ENCODE results near the gene CELF2. TPM values are rescaled to one million over a fixed set of nuclear protein-coding genes. Genes with fewer than 3 reads are reported as not detected.

Gene CELF2
- total RNA-seq, 1 experiment from 2014 or later = 28.7 TPM

GRCh38 chr10:11322698-11323097 lies 305.0 kb downstream of the CELF2 start:
- Histone ChIP-seq H4K5ac (ENCODE audit: insufficient read length, low read depth, low read length) (no peak overlapping the region), H2BK5ac (ENCODE audit: insufficient read length, low read length) (no peak overlapping the region), H2BK20ac (ENCODE audit: low read depth, low read length, poor library complexity, severe bottlenecking) (no peak overlapping the region), H2BK12ac (ENCODE audit: insufficient read length, low read depth, low read length) (no peak overlapping the region), H3K18ac (ENCODE audit: insufficient read length, low read depth, low read length) (no peak overlapping the region), H3K79me1 (ENCODE audit: insufficient read depth, low read depth, low read length, poor library complexity, severe bottlenecking) (no peaks in the 10 kb centered on the region), H3K79me2 (ENCODE audit: insufficient read depth, low read length) (no peaks in the 10 kb centered on the region), H2AK5ac (ENCODE audit: insufficient read length, low read length) (no peak overlapping the region), H3K56ac (ENCODE audit: insufficient read length, low read depth, low read length) (no peak overlapping the region), H3K4ac (ENCODE audit: low read depth, low read length) (no peak overlapping the region), H2BK15ac (ENCODE audit: low read depth, low read length) (no peak overlapping the region), H3K23me2 (ENCODE audit: insufficient read length, low read depth, low read length, poor library complexity, severe bottlenecking) (no peaks in the 10 kb centered on the region), H2AFZ (ENCODE audit: low read length) (no peak overlapping the region), H3K14ac (ENCODE audit: insufficient read depth, low read length) (no peak overlapping the region), H3K9ac (ENCODE audit: extremely low read depth, insufficient read length, low read length) (no peak overlapping the region), H4K8ac (replicated peaks; ENCODE audit: insufficient read length, low read depth, low read length) (no peak overlapping the region), H2BK120ac (ENCODE audit: low read depth, low read length, poor library complexity, severe bottlenecking) (no peak overlapping the region), H3T11ph (ENCODE audit: low read length) (no peak overlapping the region), H4K91ac (ENCODE audit: insufficient read length, low read depth, low read length) (no peak overlapping the region), H4K20me1 (ENCODE audit: control insufficient read depth, insufficient read depth, insufficient read length) (no peaks in the 10 kb centered on the region), H3K4me1 (ENCODE audit: insufficient read depth, low read length) (no peaks in the 10 kb centered on the region), H3K4me2 (ENCODE audit: insufficient read depth, insufficient read length, low read length) (no peak overlapping the region), H3K9me3 (ENCODE audit: control insufficient read depth, low read depth, low read length) (no peaks in the 10 kb centered on the region), H3K27me3 (ENCODE audit: insufficient read depth, low read length) (no peaks in the 10 kb centered on the region), H3K23ac (ENCODE audit: insufficient read length, low read depth, low read length) (no peak overlapping the region), H3K27ac (ENCODE audit: insufficient read length, low read depth, low read length) (no peak overlapping the region)
- H3K36me3 Mint-ChIP-seq (ENCODE audit: insufficient read depth in 1 of 3, low read depth in 3 of 3) = peaks cover 0 to 17% (median 10%) of the 10 kb centered on the region in 3 experiments; a peak in 5 of 7 replicates
- TF ChIP-seq CTCF (conservative IDR thresholded peaks at IDR 0.05) = no peak
- DNase-seq = no peak
- H3K4me1 Mint-ChIP-seq = peaks cover 4 to 5% of the 10 kb centered on the region in 2 experiments; a peak in 3 of 4 replicates
- H3K4me3 Mint-ChIP-seq = no peak overlapping the region
- no peak overlapping the region for H3K27ac Mint-ChIP-seq
- WGBS (ENCODE audit: extremely low coverage, insufficient read length, low lambda C conversion rate) = no CpG with 5 or more reads among the region's 1 CpG
- no peaks in the 10 kb centered on the region for H3K9me3 Mint-ChIP-seq
- no peaks in the 10 kb centered on the region for H3K27me3 Mint-ChIP-seq (ENCODE audit: low read depth)
